ENCODE results near the gene KDM2A.

Gene KDM2A

DNA sequence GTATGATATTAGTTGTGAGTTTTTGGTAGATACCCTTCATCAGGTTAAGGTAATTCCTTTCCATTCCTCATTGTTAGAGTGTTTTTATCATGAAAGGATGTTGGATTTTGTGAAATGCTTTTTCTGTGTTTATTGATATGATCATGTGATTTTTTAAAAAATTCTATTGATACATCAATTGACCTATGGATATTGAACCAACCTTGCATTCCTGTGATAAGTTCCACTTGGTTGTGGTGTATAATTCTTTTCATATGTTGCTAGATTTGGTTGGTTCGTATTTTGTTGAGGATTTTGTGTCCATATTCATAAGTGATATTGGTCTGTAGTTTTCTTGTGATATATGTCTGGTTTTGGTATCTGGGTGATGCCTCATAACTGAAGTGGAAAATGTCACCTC is 176.8 kb downstream of the KDM2A start:
- peaks cover 54% of the 10 kb centered on the region for H3K36me3 ChIP-seq (ENCODE audit: insufficient read depth, low read length)
- peaks cover 18% of the 10 kb centered on the region for H3K79me2 ChIP-seq (ENCODE audit: control insufficient read depth, insufficient read depth, low read length, unreplicated experiment)

DNA sequence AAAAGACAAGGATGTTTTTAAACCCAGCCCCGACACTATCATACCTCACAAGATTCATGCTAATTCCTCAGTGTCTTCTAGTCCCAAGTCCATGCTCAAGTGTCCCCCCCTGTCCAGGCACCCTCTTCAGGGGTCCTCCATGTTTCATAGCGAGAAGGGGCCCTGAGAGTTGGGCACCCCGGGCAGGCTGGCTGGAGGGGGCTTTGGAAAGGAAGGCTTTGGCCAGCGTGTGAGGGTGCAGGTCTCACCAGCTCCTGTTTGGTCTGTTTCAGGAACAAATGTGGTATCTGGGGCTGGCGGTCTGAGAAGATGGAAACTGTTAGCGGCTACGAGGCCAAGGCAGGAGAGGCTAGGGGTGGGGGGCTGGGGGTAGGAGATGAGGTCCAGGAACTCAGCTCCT is 179.7 kb downstream of the KDM2A start:
- Histone ChIP-seq H3K27me3 (ENCODE audit: insufficient read depth, low read length) (no peaks in the 10 kb centered on the region), H3K36me3 (ENCODE audit: insufficient read depth, low read length) (peaks cover 43% of the 10 kb centered on the region)

More for the DNA sequence above, 176.8 kb downstream of the KDM2A start:
- H3K27me3 ChIP-seq (ENCODE audit: insufficient read depth, low read length): no peaks in the 10 kb centered on the region
- peaks cover 13% of the 10 kb centered on the region for H3K4me1 ChIP-seq (ENCODE audit: control insufficient read depth, insufficient read depth, low read length, unreplicated experiment)
- no peak overlapping the region for H3K27ac ChIP-seq (ENCODE audit: low read depth, low read length)
- no peak overlapping the region for H2AFZ ChIP-seq (ENCODE audit: low read length, unreplicated experiment)
- no peak overlapping the region for H3K4me3 ChIP-seq (ENCODE audit: low read depth, low read length)

DNA sequence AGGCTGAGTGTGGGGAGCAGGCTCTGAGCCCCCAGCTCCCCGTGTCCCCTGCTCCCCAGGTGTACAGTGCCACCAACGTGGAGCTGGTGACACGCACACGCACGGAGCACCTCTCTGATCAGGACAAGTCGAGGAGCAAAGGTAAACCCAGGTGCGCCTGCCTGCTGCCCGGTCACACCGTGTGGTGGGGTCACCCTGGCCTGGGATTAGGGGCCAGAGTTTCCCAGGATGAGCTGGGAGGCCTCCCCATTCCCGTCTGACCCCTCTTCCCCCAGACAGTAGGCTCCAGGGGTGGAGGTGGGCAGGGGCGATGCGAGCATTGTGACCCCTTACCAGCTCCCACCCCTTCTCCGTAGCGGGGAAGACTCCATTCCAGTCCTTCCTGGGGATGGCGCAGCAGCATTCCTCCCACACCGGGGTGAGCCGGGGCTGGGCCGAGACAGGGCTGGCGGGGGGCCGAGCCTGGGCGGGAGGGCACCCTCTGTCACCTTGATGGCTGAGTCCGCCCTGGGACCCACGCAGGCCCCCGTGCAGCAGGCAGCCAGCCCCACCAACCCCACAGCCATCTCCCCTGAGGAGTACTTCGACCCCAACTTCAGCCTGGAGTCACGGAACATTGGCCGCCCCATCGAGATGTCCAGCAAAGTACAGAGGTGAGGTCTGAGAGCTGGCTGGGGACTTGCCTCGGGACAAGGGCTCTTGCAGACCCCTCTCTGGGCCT is 180.6 kb downstream of the KDM2A start:
- Histone ChIP-seq H3K4me1 (ENCODE audit: control insufficient read depth, insufficient read depth, low read length, unreplicated experiment) (peaks cover 4% of the 10 kb centered on the region), H2AFZ (ENCODE audit: low read length, unreplicated experiment) (no peak overlapping the region), H3K79me2 (ENCODE audit: control insufficient read depth, insufficient read depth, low read length, unreplicated experiment) (peaks cover 3% of the 10 kb centered on the region), H3K4me3 (ENCODE audit: low read depth, low read length) (no peak overlapping the region), H3K27me3 (ENCODE audit: insufficient read depth, low read length) (no peaks in the 10 kb centered on the region), H3K36me3 (ENCODE audit: insufficient read depth, low read length) (peaks cover 35% of the 10 kb centered on the region), H3K27ac (ENCODE audit: low read depth, low read length) (no peak overlapping the region)

More for the DNA sequence above, 179.7 kb downstream of the KDM2A start:
- Histone ChIP-seq H3K4me1 (ENCODE audit: control insufficient read depth, insufficient read depth, low read length, unreplicated experiment) (peaks cover 6% of the 10 kb centered on the region), H3K27ac (ENCODE audit: low read depth, low read length) (no peak overlapping the region), H2AFZ (ENCODE audit: low read length, unreplicated experiment) (no peak overlapping the region), H3K4me3 (ENCODE audit: low read depth, low read length) (no peak overlapping the region), H3K79me2 (ENCODE audit: control insufficient read depth, insufficient read depth, low read length, unreplicated experiment) (peaks cover 6% of the 10 kb centered on the region)

DNA sequence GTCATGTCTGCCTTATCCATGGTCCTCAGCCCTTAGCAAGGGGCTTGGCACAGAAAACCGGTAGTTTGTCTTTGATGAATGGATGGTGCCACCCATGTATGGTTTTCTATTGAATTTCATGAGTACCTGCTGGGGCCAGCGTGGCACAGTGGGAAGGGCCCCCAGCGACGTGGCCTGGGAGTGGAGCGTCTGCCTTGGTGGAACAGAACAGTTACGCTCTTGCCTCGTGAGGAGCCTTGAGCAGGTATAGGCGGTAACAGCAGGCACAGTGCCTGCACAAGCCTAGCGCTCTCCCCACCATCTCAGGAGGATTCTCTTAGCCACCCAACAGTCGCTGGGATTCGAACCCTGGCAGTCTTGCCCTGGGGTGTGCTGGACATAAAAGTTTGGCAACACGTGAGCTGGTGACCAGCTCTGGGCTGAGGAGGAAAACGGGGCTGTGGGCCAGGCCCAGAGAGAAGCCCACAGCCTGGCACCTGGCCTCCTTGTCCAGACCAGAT is 181.2 kb downstream of the KDM2A start:
- Histone ChIP-seq H3K36me3 (ENCODE audit: insufficient read depth, low read length) (peaks cover 28% of the 10 kb centered on the region), H3K27me3 (ENCODE audit: insufficient read depth, low read length) (no peaks in the 10 kb centered on the region), H3K4me3 (ENCODE audit: low read depth, low read length) (no peak overlapping the region), H3K27ac (ENCODE audit: low read depth, low read length) (no peak overlapping the region), H2AFZ (ENCODE audit: low read length, unreplicated experiment) (no peak overlapping the region), H3K4me1 (ENCODE audit: control insufficient read depth, insufficient read depth, low read length, unreplicated experiment) (peaks cover 4% of the 10 kb centered on the region), H3K79me2 (ENCODE audit: control insufficient read depth, insufficient read depth, low read length, unreplicated experiment) (peaks cover 3% of the 10 kb centered on the region)

DNA sequence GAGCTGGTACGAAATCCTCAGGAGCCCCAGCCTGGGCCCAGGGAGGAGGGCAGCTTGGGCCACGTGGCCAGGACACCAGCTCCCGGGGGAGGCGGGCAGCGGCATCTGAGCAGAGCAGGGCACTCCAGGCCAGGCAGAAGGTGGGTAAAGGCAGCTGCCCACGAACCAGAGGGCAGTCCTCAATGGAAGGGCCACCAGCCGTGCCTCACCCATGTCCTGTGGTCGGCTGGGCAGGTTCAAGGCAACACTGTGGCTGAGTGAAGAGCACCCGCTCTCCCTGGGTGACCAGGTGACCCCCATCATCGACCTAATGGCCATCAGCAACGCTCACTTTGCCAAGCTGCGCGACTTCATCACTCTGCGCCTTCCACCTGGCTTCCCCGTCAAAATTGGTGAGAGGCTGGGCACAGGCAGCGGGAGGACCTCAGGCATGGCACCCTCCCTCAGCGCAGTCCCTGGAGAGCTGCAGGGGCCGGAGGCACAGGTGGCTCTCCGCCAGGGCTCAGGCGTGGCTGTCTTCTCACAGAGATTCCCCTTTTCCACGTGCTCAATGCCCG is 181.8 kb downstream of the KDM2A start:
- peaks cover 23% of the 10 kb centered on the region for H3K36me3 ChIP-seq (ENCODE audit: insufficient read depth, low read length)
- H3K4me3 ChIP-seq (ENCODE audit: low read depth, low read length): no peak overlapping the region
- peaks cover under 1% of the 10 kb centered on the region for H3K79me2 ChIP-seq (ENCODE audit: control insufficient read depth, insufficient read depth, low read length, unreplicated experiment)

DNA sequence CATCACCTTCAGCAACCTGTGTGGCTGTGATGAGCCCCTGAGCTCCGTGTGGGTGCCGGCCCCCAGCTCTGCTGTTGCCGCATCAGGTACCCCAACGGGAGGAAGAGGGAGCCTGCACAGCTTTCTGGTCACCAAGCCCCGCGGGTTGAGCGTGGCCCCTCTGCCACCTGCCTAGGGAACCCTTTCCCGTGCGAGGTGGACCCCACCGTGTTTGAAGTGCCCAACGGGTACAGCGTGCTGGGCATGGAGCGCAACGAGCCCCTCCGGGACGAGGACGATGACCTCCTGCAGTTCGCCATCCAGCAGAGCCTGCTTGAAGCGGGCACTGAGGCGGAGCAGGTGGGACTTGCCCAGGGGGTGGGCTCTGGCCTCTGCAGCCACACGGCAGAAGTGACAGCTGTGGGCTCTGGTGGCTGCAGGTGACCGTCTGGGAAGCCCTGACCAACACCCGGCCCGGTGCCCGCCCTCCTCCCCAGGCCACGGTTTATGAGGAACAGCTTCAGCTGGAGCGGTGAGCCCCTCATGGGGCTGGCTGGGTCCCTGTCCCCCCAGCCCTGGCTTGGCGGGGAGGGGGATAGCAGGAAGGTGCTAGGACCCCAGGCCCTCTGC is 182.4 kb downstream of the KDM2A start:
- peaks cover 4% of the 10 kb centered on the region for H3K4me1 ChIP-seq (ENCODE audit: control insufficient read depth, insufficient read depth, low read length, unreplicated experiment)

More for the DNA sequence above, 181.8 kb downstream of the KDM2A start:
- Histone ChIP-seq H2AFZ (ENCODE audit: low read length, unreplicated experiment) (no peak overlapping the region), H3K27ac (ENCODE audit: low read depth, low read length) (no peak overlapping the region), H3K4me1 (ENCODE audit: control insufficient read depth, insufficient read depth, low read length, unreplicated experiment) (peaks cover 4% of the 10 kb centered on the region), H3K27me3 (ENCODE audit: insufficient read depth, low read length) (no peaks in the 10 kb centered on the region)

DNA sequence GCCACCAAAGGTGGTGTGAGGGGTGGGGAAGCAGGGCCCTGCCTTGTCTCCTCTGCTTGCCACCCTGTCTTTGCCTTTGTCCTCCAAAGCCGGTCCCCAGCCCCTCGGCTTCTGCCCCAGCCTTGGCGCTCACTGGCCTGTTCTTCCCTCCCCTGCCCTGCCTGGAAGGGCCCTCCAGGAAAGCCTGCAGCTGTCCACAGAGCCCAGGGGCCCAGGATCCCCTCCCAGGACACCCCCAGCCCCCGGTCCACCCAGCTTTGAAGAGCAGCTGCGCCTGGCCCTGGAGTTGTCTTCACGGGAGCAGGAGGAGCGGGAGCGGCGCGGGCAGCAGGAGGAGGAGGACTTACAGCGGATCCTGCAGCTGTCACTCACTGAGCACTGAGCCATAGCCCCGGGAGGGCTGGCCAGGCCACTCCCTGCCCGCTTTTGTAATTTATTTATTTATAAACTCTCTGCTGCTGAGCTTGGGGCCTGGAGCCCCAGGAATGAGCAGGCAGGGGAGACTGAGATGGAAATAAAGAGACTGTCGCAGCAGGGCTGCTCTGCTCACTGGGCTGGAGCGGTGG is 183.0 kb downstream of the KDM2A start:
- Histone ChIP-seq H2AFZ (ENCODE audit: low read length, unreplicated experiment) (no peak overlapping the region), H3K79me2 (ENCODE audit: control insufficient read depth, insufficient read depth, low read length, unreplicated experiment) (no peaks in the 10 kb centered on the region), H3K27ac (ENCODE audit: low read depth, low read length) (no peak overlapping the region), H3K4me1 (ENCODE audit: control insufficient read depth, insufficient read depth, low read length, unreplicated experiment) (peaks cover 4% of the 10 kb centered on the region), H3K27me3 (ENCODE audit: insufficient read depth, low read length) (no peaks in the 10 kb centered on the region), H3K4me3 (ENCODE audit: low read depth, low read length) (no peak overlapping the region), H3K36me3 (ENCODE audit: insufficient read depth, low read length) (peaks cover 11% of the 10 kb centered on the region)

More for the DNA sequence above, 182.4 kb downstream of the KDM2A start:
- Histone ChIP-seq H3K27me3 (ENCODE audit: insufficient read depth, low read length) (no peaks in the 10 kb centered on the region), H3K27ac (ENCODE audit: low read depth, low read length) (no peak overlapping the region), H3K4me3 (ENCODE audit: low read depth, low read length) (no peak overlapping the region), H3K36me3 (ENCODE audit: insufficient read depth, low read length) (peaks cover 17% of the 10 kb centered on the region), H2AFZ (ENCODE audit: low read length, unreplicated experiment) (no peak overlapping the region), H3K79me2 (ENCODE audit: control insufficient read depth, insufficient read depth, low read length, unreplicated experiment) (no peaks in the 10 kb centered on the region)

DNA sequence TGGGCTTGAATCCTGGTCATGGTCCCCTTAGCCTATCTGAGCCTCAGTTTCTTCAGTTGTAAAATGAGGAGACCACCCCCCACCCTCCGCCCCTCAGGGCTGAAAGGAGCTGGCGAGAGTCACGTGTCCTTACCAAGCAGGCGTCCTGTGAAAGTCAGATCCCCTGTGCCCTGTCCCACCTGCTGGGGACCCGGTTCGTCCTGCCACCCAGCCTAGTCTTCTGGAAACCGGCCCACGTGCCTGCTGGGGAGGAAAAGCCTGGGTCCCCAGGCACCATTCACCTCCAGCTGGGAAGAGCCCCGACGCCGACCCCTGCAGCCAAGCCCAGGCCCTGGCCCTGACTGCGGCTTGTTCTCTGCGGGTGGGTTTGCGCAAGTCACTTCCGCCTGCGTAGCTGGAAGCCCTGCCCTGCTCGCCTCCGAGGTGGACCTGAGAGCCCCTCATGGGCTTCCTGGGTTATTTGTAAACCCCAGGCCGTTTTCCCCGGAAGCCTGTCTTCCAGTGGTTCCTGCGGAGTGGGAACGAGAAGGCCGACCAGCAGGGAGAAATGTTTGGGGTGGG is 183.6 kb downstream of the KDM2A start:
- peak overlapping the region; percentile 82 for H3K4me3 ChIP-seq (ENCODE audit: low read depth, low read length)
- no peak overlapping the region for H2AFZ ChIP-seq (ENCODE audit: low read length, unreplicated experiment)
- no peak overlapping the region for H3K27ac ChIP-seq (ENCODE audit: low read depth, low read length)
- peaks cover 4% of the 10 kb centered on the region for H3K4me1 ChIP-seq (ENCODE audit: control insufficient read depth, insufficient read depth, low read length, unreplicated experiment)
- peaks cover 10% of the 10 kb centered on the region; the same call in 1 of the 2 replicates for H3K36me3 ChIP-seq (ENCODE audit: insufficient read depth, low read length)
- no peaks in the 10 kb centered on the region for H3K27me3 ChIP-seq (ENCODE audit: insufficient read depth, low read length)
- H3K79me2 ChIP-seq (ENCODE audit: control insufficient read depth, insufficient read depth, low read length, unreplicated experiment): no peaks in the 10 kb centered on the region

DNA sequence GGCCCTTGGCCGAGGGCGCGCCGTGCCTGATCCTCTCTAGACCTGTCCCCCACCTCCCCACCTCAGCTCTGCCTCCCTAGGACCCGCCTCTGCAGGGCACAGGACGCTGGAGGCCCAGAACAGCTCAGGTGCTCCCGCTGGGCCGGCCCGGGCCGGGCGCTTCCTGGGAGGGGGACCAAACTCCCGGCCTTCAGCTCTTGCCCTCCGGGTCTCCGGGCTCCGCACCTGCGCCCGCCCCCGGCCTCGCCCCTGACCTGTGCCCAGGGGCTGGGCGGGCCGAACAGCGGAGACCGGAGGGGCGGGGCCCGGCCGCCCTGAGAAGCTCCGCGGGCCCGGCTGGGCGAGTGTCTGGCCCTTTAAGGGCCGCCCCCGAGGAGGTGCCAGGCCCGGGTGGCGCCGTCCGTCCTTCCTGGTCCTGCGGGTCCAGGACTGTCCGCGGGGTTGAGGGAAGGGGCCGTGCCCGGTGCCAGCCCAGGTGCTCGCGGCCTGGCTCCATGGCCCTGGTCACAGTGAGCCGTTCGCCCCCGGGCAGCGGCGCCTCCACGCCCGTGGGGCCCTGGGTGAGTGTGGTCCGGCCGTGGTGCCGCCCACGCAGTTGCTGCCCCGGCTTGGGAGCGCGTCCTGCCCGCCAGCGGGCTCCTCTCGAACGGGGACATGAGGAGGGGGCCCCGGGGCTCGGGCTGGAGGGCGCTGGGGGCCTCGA is 184.2 kb downstream of the KDM2A start, which contains the start of gene SSH3:
TSS of gene SSH3 (plus strand) at position 399 of the 703 bp plus-strand sequence. CDS start at position 495, 96 bp downstream.
- Histone ChIP-seq H2AFZ (ENCODE audit: low read length, unreplicated experiment) (peak within 1 kb of the TSS; percentile 51), H3K36me3 (ENCODE audit: insufficient read depth, low read length) (peaks cover 10% of the 10 kb centered on the region; the same call in 1 of the 2 replicates), H3K4me3 (ENCODE audit: low read depth, low read length) (peak within 1 kb of the TSS; percentile 82), H3K4me1 (ENCODE audit: control insufficient read depth, insufficient read depth, low read length, unreplicated experiment) (peaks cover 4% of the 10 kb centered on the region), H3K27ac (ENCODE audit: low read depth, low read length) (no peak within 1 kb of the TSS), H3K27me3 (ENCODE audit: insufficient read depth, low read length) (no peaks in the 10 kb centered on the region), H3K79me2 (ENCODE audit: control insufficient read depth, insufficient read depth, low read length, unreplicated experiment) (no peaks in the 10 kb centered on the region)

Data from ACC112 (cell line).